HEK293T (cell line): ENCODE results near the gene PDE6G.

Experiments used
- FOXA1 ChIP-seq: fragments of 450-650 bp; IDR thresholded peaks from 2 replicates; pipeline ENCODE4 v1.6.1; 2016; ENCODE audit warnings: mild to moderate bottlenecking
- FOXM1 ChIP-seq: fragments of 450-650 bp; IDR thresholded peaks from 2 replicates; pipeline ENCODE4 v1.6.1; 2017; ENCODE audit warnings: mild to moderate bottlenecking, borderline replicate concordance
- L3MBTL2 ChIP-seq: fragments of 450-650 bp; conservative IDR thresholded peaks from 2 replicates; pipeline ENCODE4 v1.6.1; 2016; ENCODE audit warnings: mild to moderate bottlenecking
- SP1 ChIP-seq: fragments of 450-650 bp; IDR thresholded peaks from 2 replicates; pipeline ENCODE4 v1.6.1; 2017

- TF ChIP-seq SP1 (no peak), FOXA1 (no peak), FOXM1 (no peak), L3MBTL2 (no peak)
Measured at GRCh38 chr17:81664051-81664470, 7.7 kb upstream of the PDE6G start.
